ENCODE results near the gene C7orf25.

- TF ChIP-seq, protein P1, sequence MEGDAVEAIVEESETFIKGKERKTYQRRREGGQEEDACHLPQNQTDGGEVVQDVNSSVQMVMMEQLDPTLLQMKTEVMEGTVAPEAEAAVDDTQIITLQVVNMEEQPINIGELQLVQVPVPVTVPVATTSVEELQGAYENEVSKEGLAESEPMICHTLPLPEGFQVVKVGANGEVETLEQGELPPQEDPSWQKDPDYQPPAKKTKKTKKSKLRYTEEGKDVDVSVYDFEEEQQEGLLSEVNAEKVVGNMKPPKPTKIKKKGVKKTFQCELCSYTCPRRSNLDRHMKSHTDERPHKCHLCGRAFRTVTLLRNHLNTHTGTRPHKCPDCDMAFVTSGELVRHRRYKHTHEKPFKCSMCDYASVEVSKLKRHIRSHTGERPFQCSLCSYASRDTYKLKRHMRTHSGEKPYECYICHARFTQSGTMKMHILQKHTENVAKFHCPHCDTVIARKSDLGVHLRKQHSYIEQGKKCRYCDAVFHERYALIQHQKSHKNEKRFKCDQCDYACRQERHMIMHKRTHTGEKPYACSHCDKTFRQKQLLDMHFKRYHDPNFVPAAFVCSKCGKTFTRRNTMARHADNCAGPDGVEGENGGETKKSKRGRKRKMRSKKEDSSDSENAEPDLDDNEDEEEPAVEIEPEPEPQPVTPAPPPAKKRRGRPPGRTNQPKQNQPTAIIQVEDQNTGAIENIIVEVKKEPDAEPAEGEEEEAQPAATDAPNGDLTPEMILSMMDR (IDR thresholded peaks at IDR 0.05) = no peak
- TF ChIP-seq, protein P2, sequence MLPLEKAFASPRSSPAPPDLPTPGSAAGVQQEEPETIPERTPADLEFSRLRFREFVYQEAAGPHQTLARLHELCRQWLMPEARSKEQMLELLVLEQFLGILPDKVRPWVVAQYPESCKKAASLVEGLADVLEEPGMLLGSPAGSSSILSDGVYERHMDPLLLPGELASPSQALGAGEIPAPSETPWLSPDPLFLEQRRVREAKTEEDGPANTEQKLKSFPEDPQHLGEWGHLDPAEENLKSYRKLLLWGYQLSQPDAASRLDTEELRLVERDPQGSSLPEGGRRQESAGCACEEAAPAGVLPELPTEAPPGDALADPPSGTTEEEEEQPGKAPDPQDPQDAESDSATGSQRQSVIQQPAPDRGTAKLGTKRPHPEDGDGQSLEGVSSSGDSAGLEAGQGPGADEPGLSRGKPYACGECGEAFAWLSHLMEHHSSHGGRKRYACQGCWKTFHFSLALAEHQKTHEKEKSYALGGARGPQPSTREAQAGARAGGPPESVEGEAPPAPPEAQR (CRISPR knock-in tag; IDR thresholded peaks at IDR 0.05) = no peak
- TF ChIP-seq FOXJ3 (CRISPR knock-in tag; IDR thresholded peaks at IDR 0.05; ENCODE audit: borderline replicate concordance) (no peak), ATF1 (CRISPR knock-in tag; IDR thresholded peaks at IDR 0.05) (no peak), SOX15 (CRISPR knock-in tag; IDR thresholded peaks at IDR 0.05) (no peak), USF2 (CRISPR knock-in tag; IDR thresholded peaks at IDR 0.05) (no peak), ZNF121 (CRISPR knock-in tag; IDR thresholded peaks at IDR 0.05) (no peak), NR2C2 (CRISPR knock-in tag; IDR thresholded peaks at IDR 0.05) (no peak), NR1H2 (CRISPR knock-in tag; IDR thresholded peaks at IDR 0.05) (no peak)
- TF ChIP-seq, protein P3, sequence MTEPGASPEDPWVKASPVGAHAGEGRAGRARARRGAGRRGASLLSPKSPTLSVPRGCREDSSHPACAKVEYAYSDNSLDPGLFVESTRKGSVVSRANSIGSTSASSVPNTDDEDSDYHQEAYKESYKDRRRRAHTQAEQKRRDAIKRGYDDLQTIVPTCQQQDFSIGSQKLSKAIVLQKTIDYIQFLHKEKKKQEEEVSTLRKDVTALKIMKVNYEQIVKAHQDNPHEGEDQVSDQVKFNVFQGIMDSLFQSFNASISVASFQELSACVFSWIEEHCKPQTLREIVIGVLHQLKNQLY (CRISPR knock-in tag; IDR thresholded peaks at IDR 0.05) = no peak
- TF ChIP-seq, protein P4, sequence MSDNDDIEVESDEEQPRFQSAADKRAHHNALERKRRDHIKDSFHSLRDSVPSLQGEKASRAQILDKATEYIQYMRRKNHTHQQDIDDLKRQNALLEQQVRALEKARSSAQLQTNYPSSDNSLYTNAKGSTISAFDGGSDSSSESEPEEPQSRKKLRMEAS (CRISPR knock-in tag; IDR thresholded peaks at IDR 0.05) = no peak
Observed at GRCh38 chr7:42939457-42940240, 27.8 kb upstream of the C7orf25 start.
